ENCODE results near the gene HOXD13.

HOXD13 gene

GRCh38 chr2:176089843-176090395, 2.6 kb upstream of the HOXD13 start:
- no peak for DNase-seq
- in situ Hi-C loops (cut with MboI; ENCODE audit: low pct_unique_long_range_greater_than_20kb, low sequenced_read_pairs) = loop anchor here (25.0 kb wide), 2 partner anchors 403 to 728 kb away; no protein-coding TSS in a partner anchor

GRCh38 chr2:176090862-176091261, 1.7 kb upstream of the HOXD13 start:
- in situ Hi-C loops (cut with MboI; ENCODE audit: low pct_unique_long_range_greater_than_20kb, low sequenced_read_pairs) = loop anchor here (25.0 kb wide), 2 partner anchors 404 to 729 kb away; no protein-coding TSS in a partner anchor
- DNase-seq = no peak

DNA sequence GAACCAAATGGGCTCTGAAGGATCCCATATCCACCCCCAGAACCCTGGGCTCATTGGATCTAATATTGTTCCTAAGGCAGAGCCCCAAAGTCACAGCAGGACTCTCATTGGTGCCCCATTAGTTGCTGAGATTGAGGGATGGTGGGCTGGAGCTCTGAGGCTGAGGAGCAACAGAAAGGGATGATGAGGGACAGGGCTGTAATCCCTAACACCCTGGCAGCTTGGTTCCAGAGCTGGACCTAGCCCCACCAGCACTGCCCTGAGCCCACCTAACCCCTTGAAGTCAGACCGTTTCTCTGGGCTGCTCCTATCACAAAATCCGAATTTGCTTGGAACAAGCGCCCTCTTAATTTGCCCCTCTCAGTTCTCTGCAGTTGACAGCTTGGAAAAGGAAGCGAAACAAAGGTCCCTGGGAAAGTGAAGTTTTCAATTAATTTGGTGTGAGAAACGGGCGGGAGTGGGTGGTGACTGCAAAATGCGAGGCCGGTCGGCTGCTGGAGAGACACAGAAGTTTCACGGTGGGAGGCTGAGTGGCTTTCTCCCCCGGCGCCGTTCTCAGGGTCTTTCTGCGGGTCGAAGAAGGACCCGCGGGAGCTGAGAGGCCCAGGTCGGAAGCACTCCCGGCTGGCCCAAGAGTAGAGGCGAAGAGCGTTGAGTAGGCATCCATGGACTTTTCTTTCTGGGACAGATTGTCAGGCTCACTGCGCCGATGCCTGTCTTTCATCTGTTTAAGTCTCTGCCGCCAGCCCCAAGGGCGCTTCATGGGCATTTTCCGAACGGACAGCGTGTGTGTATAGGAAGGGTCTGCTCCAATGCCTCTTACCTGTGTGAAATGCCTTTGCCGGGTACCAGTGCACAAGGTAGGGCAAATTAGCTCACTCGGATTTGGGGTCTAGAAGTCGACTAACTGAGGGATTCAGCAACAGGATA, 927 bp upstream of the HOXD13 start:
- in situ Hi-C loops (cut with MboI; ENCODE audit: low pct_unique_long_range_greater_than_20kb, low sequenced_read_pairs) = loop anchor here (25.0 kb wide), 2 partner anchors 404 to 729 kb away; no protein-coding TSS in a partner anchor
- no peak for DNase-seq

- in situ Hi-C loops (cut with MboI; ENCODE audit: low pct_unique_long_range_greater_than_20kb, low sequenced_read_pairs) = loop anchor here (25.0 kb wide), 2 partner anchors 406 to 731 kb away; no protein-coding TSS in a partner anchor
- no peak for DNase-seq
These were observed 800 bp downstream of the HOXD13 start for GRCh38 chr2:176093145-176093897.

DNA sequence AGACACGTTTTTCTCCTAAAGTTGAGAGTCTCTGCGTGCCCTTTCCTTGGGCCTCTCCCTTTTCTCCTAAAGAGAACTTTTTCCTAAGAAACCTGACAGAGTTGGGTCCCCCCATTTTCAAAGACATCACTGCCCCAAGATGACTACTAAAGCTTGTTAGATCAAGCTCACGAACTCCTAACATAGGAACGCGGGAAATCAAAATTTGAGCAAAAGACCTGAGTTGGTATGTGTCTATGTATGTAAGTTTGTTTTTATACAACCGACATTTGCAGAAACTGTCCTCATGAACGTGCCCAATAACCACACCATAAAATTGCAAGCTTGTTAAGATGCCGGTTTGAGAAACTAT, 1.4 kb downstream of the HOXD13 start:
- in situ Hi-C loops (cut with MboI; ENCODE audit: low pct_unique_long_range_greater_than_20kb, low sequenced_read_pairs) = loop anchor here (25.0 kb wide), 2 partner anchors 407 to 732 kb away; no protein-coding TSS in a partner anchor
- DNase-seq = no peak

DNA sequence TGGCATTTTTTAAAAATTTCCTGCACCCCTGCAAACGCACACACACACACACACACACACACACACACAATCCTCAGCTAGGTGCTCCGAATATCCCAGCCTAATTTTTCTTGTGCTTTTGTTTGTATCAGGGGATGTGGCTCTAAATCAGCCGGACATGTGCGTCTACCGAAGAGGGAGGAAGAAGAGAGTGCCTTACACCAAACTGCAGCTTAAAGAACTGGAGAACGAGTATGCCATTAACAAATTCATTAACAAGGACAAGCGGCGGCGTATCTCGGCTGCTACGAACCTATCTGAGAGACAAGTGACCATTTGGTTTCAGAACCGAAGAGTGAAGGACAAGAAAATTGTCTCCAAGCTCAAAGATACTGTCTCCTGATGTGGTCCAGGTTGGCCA, 1.8 kb downstream of the HOXD13 start:
- DNase-seq = no peak
- in situ Hi-C loops (cut with MboI; ENCODE audit: low pct_unique_long_range_greater_than_20kb, low sequenced_read_pairs) = loop anchor here (25.0 kb wide), 2 partner anchors 407 to 732 kb away; no protein-coding TSS in a partner anchor

DNA sequence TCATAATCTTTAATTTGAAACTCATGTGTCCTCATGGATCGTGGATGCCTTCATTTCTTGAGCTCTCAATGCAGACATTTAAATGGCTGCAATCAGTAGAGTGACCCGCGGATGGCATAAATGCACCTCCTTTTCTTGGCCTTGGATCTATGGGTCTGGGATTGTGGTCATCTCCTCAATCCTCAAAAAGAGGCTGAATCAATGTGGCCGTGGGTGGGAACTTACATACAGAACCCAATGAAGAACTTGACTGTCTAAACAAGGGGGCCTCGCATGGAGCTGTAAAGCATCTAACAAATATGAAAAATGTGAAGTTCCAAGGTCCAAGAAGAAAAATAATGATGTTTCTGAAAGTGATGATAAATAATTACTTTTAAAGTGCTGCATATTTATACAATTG, 2.9 kb downstream of the HOXD13 start:
- DNase-seq = no peak
- in situ Hi-C loops (cut with MboI; ENCODE audit: low pct_unique_long_range_greater_than_20kb, low sequenced_read_pairs) = loop anchor here (25.0 kb wide), 2 partner anchors 408 to 733 kb away; no protein-coding TSS in a partner anchor

- in situ Hi-C loops (cut with MboI; ENCODE audit: low pct_unique_long_range_greater_than_20kb, low sequenced_read_pairs) = loop anchor here (25.0 kb wide), 2 partner anchors 409 to 734 kb away; no protein-coding TSS in a partner anchor
- no peak for DNase-seq
These were observed 3.9 kb downstream of the HOXD13 start for GRCh38 chr2:176096243-176096985.

- in situ Hi-C loops (cut with MboI; ENCODE audit: low pct_unique_long_range_greater_than_20kb, low sequenced_read_pairs) = loop anchor here (25.0 kb wide), 2 partner anchors 410 to 735 kb away; no protein-coding TSS in a partner anchor
- DNase-seq = peak; percentile 85
These were observed 4.7 kb downstream of the HOXD13 start for GRCh38 chr2:176096986-176097819.

DNA sequence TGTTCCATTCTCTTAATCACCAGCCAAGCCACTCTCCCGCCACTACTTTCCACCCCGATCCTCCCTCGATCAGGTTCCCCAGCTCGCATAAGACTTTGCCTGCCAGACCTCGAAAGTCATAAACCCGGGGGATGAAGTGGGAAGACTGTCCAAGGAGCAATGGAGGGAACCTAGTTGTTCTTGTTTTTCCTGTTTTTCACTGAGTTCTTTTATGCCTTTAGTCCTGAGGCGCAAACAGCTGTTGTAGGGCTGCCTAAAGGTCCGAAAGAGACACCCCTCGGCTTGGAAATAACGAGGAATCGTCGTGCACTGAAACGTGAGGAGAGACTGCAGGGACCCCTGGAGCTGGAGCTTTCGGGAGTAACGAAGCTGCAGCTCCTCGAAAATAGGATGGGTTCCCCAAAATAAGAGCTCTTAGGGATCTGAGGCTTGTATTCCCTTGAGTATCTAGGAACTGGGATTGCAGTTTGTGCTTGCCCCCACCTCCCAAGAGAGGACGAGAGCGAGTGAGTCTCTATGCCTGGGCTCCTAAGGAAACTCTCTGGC, 5.4 kb downstream of the HOXD13 start:
- no peak for DNase-seq
- in situ Hi-C loops (cut with MboI; ENCODE audit: low pct_unique_long_range_greater_than_20kb, low sequenced_read_pairs) = loop anchor here (25.0 kb wide), 2 partner anchors 411 to 736 kb away; no protein-coding TSS in a partner anchor

DNA sequence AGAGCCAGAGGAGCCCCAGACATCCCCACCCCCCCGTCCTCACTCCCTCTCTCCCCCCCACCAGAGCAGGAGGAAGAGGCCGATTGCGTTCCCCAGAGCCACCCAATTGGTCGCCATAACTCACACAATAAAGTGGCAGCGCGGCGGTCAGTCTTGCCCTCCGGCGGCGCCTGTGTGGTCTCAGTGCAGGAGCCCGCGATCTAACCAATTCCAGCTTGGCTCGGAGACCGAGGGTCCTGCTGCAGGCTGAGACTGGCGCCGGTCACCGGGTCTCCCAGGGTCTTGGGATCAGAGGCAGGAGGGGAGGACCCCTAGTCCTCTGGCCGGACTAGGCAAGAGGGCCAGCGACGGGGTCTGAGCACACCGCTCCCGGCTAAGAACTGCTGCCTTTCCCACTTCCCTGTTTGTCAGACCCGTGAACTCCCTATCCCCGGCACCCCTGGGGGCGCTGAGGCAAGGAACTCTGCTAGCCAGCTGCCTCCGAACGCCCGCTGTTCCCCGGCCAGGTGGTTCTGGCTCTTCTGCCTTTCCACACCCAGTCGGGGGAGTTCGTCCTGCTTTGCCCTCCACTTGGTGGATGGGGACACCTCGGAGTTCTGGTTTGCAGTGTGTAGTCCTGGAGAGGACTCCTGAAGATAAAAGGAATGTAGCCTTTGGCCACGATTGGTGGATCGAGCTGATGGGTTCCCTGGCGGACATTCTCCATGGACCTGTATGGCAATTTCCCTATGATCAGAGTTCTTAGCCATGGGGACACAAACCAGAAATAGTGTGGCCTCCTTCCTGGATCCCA, 6.0 kb downstream of the HOXD13 start:
- in situ Hi-C loops (cut with MboI; ENCODE audit: low pct_unique_long_range_greater_than_20kb, low sequenced_read_pairs) = loop anchor here (25.0 kb wide), 2 partner anchors 411 to 736 kb away; no protein-coding TSS in a partner anchor
- DNase-seq = no peak

DNA sequence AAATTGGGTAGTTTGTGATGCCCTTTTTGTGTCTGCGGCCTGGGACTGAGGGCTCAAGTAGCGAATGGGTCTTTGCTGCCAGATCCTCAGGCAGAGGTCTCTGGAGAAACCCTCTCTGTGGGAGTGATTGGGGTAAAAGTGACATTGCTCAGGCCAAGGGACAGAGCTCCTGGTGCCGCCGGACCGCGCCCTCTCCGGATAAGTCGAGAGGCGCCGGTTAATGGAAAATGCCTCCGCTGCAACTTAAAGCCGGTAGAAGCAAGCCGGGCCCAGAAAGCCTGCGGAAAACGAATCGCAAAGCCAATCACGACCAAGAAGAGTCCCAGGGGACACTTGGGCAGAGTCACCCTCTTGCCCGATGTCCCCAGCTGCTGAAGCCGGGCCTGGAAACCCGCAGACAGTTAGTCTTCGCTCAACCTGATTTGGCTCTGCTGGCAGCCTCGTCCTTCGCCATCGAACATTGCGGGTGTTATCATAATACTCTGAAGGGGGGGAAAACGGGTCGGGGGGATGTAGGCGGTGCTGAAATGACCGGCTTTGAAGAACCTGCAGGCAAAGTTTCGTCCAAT, 6.7 kb downstream of the HOXD13 start:
- no peak for DNase-seq
- in situ Hi-C loops (cut with MboI; ENCODE audit: low pct_unique_long_range_greater_than_20kb, low sequenced_read_pairs) = loop anchor here (25.0 kb wide), 2 partner anchors 412 to 737 kb away; no protein-coding TSS in a partner anchor

- in situ Hi-C loops (cut with MboI; ENCODE audit: low pct_unique_long_range_greater_than_20kb, low sequenced_read_pairs) = loop anchor here (25.0 kb wide), 2 partner anchors 413 to 738 kb away; no protein-coding TSS in a partner anchor
- DNase-seq = no peak
These were observed 7.4 kb downstream of the HOXD13 start, which contains the start of gene HOXD12 for GRCh38 chr2:176099728-176100546. Gene HOXD12, plus strand, starts transcription at chr2:176099795. Its CDS starts 7 bp downstream, at chr2:176099802.

DNA sequence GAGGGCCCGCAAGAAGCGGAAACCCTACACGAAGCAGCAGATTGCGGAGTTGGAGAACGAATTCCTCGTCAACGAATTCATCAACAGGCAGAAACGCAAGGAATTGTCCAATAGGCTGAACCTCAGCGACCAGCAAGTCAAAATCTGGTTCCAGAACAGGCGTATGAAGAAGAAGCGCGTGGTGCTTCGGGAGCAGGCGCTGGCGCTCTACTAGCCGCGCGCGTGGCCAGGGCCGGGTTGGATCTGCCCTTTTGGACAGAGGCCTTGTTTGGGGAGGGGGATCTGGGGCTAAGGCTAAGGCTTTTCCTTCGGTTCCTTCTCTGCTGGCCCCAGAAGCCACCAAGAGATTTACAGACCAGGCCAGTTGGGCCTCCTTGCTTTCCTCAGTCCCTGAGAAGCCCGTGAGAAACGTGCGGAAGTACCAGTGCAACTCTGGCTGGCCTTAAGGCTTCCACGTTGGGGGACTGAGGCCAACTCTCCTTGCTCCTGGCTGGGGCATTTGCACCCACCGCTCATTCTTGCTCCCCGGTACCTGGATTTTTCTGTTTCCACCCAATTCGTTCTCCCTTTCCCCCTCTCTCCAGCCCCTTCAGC, 8.1 kb downstream of the HOXD13 start:
- in situ Hi-C loops (cut with MboI; ENCODE audit: low pct_unique_long_range_greater_than_20kb, low sequenced_read_pairs) = no loop called here
- DNase-seq = no peak

DNA sequence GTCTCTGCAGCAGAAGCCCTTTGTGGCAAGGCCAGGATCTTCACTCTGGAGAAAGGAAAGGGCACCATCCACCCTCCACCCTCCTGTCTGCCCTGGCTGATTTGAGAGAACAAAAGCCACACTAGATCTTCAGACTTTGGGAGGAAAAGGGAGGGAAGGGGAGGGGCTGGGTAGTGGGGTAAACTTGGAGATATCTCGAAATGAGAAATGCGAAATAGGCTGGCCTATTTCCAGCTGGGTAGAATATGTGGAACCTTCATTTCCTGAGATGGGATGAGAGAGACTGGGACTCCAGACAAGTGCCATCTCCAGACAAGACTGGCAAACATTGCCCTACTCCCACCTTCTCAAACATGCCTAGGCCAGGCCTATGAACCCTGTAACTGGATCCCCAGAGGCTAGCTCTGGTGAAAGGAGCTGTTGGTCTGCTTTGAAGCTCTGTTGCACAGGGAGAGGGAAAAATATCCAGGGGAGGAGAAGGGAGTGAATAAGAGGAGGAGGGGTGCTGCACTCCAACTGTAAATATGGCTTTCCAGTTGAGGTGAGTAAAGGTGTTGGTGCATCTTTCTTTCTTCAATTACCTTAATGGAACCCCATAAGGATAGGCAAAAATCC, 8.8 kb downstream of the HOXD13 start:
- in situ Hi-C loops (cut with MboI; ENCODE audit: low pct_unique_long_range_greater_than_20kb, low sequenced_read_pairs) = no loop called here
- DNase-seq = no peak
